HEK293 (cell line): ENCODE data around the gene LRRTM2.

Experiments used
- CTCF ChIA-PET: fragments of 350-600 bp; formaldehyde crosslinking; extraction: SDS; loops from one replicate; lab custom pipeline; 2021; ENCODE audit warnings: antibody characterized with exemption; lab: Yijun Ruan, JAX
- POLR2A ChIA-PET: fragments of 300-600 bp; formaldehyde crosslinking; extraction: SDS; loops from one replicate; lab custom pipeline; 2020; ENCODE audit warnings: antibody characterized with exemption, inconsistent platforms; lab: Yijun Ruan, JAX
- H3K27ac ChIP-seq: fragments of 200-500 bp; sonication (Bioruptor generic); 2 replicates; pipeline ENCODE4 v1.5.1; 2014; ENCODE audit warnings: low read depth, low read length, control low read depth, inconsistent platforms; ENCODE audit errors: extremely low read depth
- H3K36me3 ChIP-seq, 2 experiments: fragments of 200-500 bp in 1 of 2; sonication (Bioruptor generic) in 1 of 2; 1 replicate in 1 of 2; 2 replicates in 1 of 2; pipeline ENCODE4 v1.5.1; 2014 to 2017; ENCODE audit warnings: inconsistent platforms in 2 of 2, low read length in 2 of 2; ENCODE audit not compliant: control insufficient read depth in 2 of 2, insufficient read depth in 1 of 2
- H3K4me1 ChIP-seq: fragments of 200-500 bp; sonication (Bioruptor generic); 2 replicates; pipeline ENCODE4 v1.5.1; 2014; ENCODE audit warnings: mild to moderate bottlenecking, low read length, inconsistent platforms; ENCODE audit not compliant: control insufficient read depth, insufficient read depth
- H3K4me3 ChIP-seq: 2 replicates; pipeline ENCODE4 v1.5.1; 2011; ENCODE audit warnings: low read depth, mild to moderate bottlenecking, control low read depth, low read length, moderate library complexity
- H3K9me3 ChIP-seq: fragments of 200-500 bp; sonication (Bioruptor generic); 2 replicates; pipeline ENCODE4 v1.5.1; 2014; ENCODE audit warnings: low read depth, low read length, inconsistent platforms; ENCODE audit not compliant: control insufficient read depth, insufficient read depth
- KLF16 ChIP-seq: fragments of 450-650 bp; formaldehyde crosslinking; IDR thresholded peaks from 2 replicates; pipeline ENCODE4 v1.5.1; 2017; ENCODE audit warnings: missing biosample characterization, missing genetic modification characterization
- MEIS1 ChIP-seq: sonication (generic); formaldehyde crosslinking; IDR thresholded peaks from 2 replicates; pipeline ENCODE4 v1.8.1; 2022; ENCODE audit warnings: missing genetic modification reagents, mild to moderate bottlenecking, borderline replicate concordance
- ZBTB1 ChIP-seq: fragments of 450-650 bp; formaldehyde crosslinking; IDR thresholded peaks from 2 replicates; pipeline ENCODE4 v1.5.1; 2016; ENCODE audit warnings: missing biosample characterization, missing genetic modification characterization
- ZBTB8A ChIP-seq: fragments of 450-650 bp; formaldehyde crosslinking; IDR thresholded peaks from 2 replicates; pipeline ENCODE4 v1.5.1; 2016; ENCODE audit warnings: missing biosample characterization, missing genetic modification characterization
- ZNF175 ChIP-seq: fragments of 450-650 bp; formaldehyde crosslinking; IDR thresholded peaks from 2 replicates; pipeline ENCODE4 v1.5.1; 2016; ENCODE audit warnings: missing biosample characterization, missing genetic modification characterization
- ZNF335 ChIP-seq: fragments of 450-650 bp; formaldehyde crosslinking; conservative IDR thresholded peaks from 2 replicates; pipeline ENCODE4 v1.5.1; 2016; ENCODE audit warnings: missing biosample characterization, missing genetic modification characterization
- ZNF394 ChIP-seq: fragments of 450-650 bp; formaldehyde crosslinking; IDR thresholded peaks from 2 replicates; pipeline ENCODE4 v1.5.1; 2016; ENCODE audit warnings: missing biosample characterization, missing genetic modification characterization, mild to moderate bottlenecking, moderate library complexity, borderline replicate concordance
- ZNF529 ChIP-seq: fragments of 450-650 bp; formaldehyde crosslinking; IDR thresholded peaks from 2 replicates; pipeline ENCODE4 v1.5.1; 2017; ENCODE audit warnings: missing genetic modification characterization, missing biosample characterization; ENCODE audit not compliant: insufficient replicate concordance
- ZNF560 ChIP-seq: fragments of 450-650 bp; formaldehyde crosslinking; IDR thresholded peaks from 2 replicates; pipeline ENCODE4 v1.5.1; 2017; ENCODE audit warnings: missing biosample characterization, missing genetic modification characterization, borderline replicate concordance
- ZNF585B ChIP-seq: fragments of 450-650 bp; formaldehyde crosslinking; IDR thresholded peaks from 2 replicates; pipeline ENCODE4 v1.5.1; 2016; ENCODE audit warnings: missing biosample characterization, missing genetic modification characterization
- ZNF629 ChIP-seq: fragments of 450-650 bp; formaldehyde crosslinking; IDR thresholded peaks from 2 replicates; pipeline ENCODE4 v1.5.1; 2017; ENCODE audit warnings: missing biosample characterization, missing genetic modification characterization
- ZNF777 ChIP-seq: fragments of 450-650 bp; formaldehyde crosslinking; IDR thresholded peaks from 2 replicates; pipeline ENCODE4 v1.5.1; 2017; ENCODE audit warnings: missing biosample characterization, missing genetic modification characterization, borderline replicate concordance
- ZNF843 ChIP-seq: fragments of 450-650 bp; formaldehyde crosslinking; IDR thresholded peaks from 2 replicates; pipeline ENCODE4 v1.5.1; 2016; ENCODE audit warnings: missing biosample characterization, missing genetic modification characterization
- ZSCAN4 ChIP-seq: fragments of 450-650 bp; formaldehyde crosslinking; IDR thresholded peaks from 2 replicates; pipeline ENCODE4 v1.5.1; 2017; ENCODE audit warnings: missing biosample characterization, missing genetic modification characterization
- TF ChIP-seq, protein P1 (sequence below): fragments of 450-650 bp; formaldehyde crosslinking; IDR thresholded peaks from 2 replicates; pipeline ENCODE4 v1.5.1; 2016; ENCODE audit warnings: missing biosample characterization, missing genetic modification characterization
- TF ChIP-seq, protein P2 (sequence below): fragments of 450-650 bp; formaldehyde crosslinking; IDR thresholded peaks from 2 replicates; pipeline ENCODE4 v1.5.1; 2016; ENCODE audit warnings: missing biosample characterization, missing genetic modification characterization

The LRRTM2 gene

GRCh38 chr5:138843316-138844124 lies 31.6 kb downstream of the LRRTM2 start:
- CTCF ChIA-PET: no interaction called here
- no peaks in the 10 kb centered on the region for H3K9me3 ChIP-seq
- TF ChIP-seq ZNF629 (tag by site-specific recombination) (0 out of 2 replicates have a peak, but pooled peaks have one; percentile 13), ZNF335 (peak; percentile 47; the same call in 1 of the 2 replicates), ZBTB8A (tag by site-specific recombination) (no peak)
- TF ChIP-seq, protein P1, sequence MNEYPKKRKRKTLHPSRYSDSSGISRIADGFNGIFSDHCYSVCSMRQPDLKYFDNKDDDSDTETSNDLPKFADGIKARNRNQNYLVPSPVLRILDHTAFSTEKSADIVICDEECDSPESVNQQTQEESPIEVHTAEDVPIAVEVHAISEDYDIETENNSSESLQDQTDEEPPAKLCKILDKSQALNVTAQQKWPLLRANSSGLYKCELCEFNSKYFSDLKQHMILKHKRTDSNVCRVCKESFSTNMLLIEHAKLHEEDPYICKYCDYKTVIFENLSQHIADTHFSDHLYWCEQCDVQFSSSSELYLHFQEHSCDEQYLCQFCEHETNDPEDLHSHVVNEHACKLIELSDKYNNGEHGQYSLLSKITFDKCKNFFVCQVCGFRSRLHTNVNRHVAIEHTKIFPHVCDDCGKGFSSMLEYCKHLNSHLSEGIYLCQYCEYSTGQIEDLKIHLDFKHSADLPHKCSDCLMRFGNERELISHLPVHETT: no peak
- POLR2A ChIA-PET: no interaction called here
- no peak overlapping the region for H3K27ac ChIP-seq
- H3K4me3 ChIP-seq: no peak overlapping the region
- peaks cover 18% of the 10 kb centered on the region for H3K4me1 ChIP-seq
- H3K36me3 ChIP-seq: no peaks in the 10 kb centered on the region

GRCh38 chr5:138841531-138841930 lies 33.6 kb downstream of the LRRTM2 start:
- no peak overlapping the region for H3K27ac ChIP-seq
- no peak overlapping the region for H3K4me3 ChIP-seq
- H3K36me3 ChIP-seq: no peaks in the 10 kb centered on the region
- ChIA-PET CTCF (no interaction called here), POLR2A (no interaction called here)
- TF ChIP-seq ZNF175 (tag by site-specific recombination): no peak
- TF ChIP-seq MEIS1 (CRISPR knock-in tag): no peak
- TF ChIP-seq ZBTB1 (tag by site-specific recombination): no peak
- TF ChIP-seq ZNF394 (tag by site-specific recombination): no peak
- no peak for TF ChIP-seq ZNF777 (tag by site-specific recombination)
- TF ChIP-seq KLF16 (tag by site-specific recombination): no peak
- no peak for TF ChIP-seq ZNF843 (tag by site-specific recombination)
- no peak for TF ChIP-seq ZSCAN4 (tag by site-specific recombination)
- TF ChIP-seq ZNF560 (tag by site-specific recombination): no peak
- TF ChIP-seq ZNF529 (tag by site-specific recombination): no peak
- TF ChIP-seq, protein P2, sequence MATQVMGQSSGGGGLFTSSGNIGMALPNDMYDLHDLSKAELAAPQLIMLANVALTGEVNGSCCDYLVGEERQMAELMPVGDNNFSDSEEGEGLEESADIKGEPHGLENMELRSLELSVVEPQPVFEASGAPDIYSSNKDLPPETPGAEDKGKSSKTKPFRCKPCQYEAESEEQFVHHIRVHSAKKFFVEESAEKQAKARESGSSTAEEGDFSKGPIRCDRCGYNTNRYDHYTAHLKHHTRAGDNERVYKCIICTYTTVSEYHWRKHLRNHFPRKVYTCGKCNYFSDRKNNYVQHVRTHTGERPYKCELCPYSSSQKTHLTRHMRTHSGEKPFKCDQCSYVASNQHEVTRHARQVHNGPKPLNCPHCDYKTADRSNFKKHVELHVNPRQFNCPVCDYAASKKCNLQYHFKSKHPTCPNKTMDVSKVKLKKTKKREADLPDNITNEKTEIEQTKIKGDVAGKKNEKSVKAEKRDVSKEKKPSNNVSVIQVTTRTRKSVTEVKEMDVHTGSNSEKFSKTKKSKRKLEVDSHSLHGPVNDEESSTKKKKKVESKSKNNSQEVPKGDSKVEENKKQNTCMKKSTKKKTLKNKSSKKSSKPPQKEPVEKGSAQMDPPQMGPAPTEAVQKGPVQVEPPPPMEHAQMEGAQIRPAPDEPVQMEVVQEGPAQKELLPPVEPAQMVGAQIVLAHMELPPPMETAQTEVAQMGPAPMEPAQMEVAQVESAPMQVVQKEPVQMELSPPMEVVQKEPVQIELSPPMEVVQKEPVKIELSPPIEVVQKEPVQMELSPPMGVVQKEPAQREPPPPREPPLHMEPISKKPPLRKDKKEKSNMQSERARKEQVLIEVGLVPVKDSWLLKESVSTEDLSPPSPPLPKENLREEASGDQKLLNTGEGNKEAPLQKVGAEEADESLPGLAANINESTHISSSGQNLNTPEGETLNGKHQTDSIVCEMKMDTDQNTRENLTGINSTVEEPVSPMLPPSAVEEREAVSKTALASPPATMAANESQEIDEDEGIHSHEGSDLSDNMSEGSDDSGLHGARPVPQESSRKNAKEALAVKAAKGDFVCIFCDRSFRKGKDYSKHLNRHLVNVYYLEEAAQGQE (tag by site-specific recombination): no peak
- TF ChIP-seq ZNF585B (tag by site-specific recombination): no peak
- H3K9me3 ChIP-seq: no peaks in the 10 kb centered on the region
- H3K4me1 ChIP-seq: peaks cover 18% of the 10 kb centered on the region
